ENCODE results near the gene BASP1. TPM values are rescaled to one million over a fixed set of nuclear protein-coding genes. Genes with fewer than 3 reads are reported as not detected.

The BASP1 gene
- total RNA-seq, 1 experiment from 2014 or later, result not detected

DNA sequence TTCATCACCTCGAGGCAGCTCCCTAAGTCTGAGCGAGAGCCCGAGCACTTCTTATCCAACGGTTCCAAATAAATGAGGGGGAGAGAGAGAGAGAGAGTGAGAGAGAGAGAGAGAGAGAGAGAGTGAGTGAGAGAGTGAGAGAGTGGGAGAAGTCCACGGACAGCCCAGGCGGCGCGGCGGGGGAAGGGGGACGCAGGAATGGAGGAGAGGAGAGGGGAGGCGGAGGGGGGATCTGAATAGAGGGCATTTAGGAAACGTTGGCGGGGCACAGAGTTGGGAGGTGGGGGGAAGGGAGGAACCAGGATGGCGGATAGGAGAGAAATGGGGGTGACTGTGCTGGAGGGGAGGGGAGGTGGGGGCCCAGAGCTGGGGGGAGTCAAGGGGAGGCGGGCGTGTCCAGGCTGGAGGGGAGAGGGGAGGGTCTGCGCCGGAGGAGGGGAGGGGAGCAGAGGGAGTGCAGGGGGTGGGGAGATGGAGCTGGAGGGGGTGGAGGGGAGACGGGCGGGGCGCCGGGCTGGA lies 398 bp upstream of the BASP1 start:
- H3K4me3 Mint-ChIP-seq (ENCODE audit: low read depth, unreplicated experiment), result no peak overlapping the region
- TF ChIP-seq, protein P1, sequence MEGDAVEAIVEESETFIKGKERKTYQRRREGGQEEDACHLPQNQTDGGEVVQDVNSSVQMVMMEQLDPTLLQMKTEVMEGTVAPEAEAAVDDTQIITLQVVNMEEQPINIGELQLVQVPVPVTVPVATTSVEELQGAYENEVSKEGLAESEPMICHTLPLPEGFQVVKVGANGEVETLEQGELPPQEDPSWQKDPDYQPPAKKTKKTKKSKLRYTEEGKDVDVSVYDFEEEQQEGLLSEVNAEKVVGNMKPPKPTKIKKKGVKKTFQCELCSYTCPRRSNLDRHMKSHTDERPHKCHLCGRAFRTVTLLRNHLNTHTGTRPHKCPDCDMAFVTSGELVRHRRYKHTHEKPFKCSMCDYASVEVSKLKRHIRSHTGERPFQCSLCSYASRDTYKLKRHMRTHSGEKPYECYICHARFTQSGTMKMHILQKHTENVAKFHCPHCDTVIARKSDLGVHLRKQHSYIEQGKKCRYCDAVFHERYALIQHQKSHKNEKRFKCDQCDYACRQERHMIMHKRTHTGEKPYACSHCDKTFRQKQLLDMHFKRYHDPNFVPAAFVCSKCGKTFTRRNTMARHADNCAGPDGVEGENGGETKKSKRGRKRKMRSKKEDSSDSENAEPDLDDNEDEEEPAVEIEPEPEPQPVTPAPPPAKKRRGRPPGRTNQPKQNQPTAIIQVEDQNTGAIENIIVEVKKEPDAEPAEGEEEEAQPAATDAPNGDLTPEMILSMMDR (IDR thresholded peaks at IDR 0.05; ENCODE audit: unreplicated experiment), result no peak
- intact Hi-C loops (cut with micrococcal nuclease; ENCODE audit: unreplicated experiment), result loop anchor here (1.0 to 2.0 kb wide), 3 partner anchors 1065 to 1098 kb away; no protein-coding TSS in a partner anchor
- BruUV-seq (replicated peaks), result no TSS peak
- CTCF ChIA-PET, result interaction anchor here (0.6 to 2.4 kb wide), 4 partner anchors 14 to 1836 kb away, joined by 3 to 13 read pairs (median 5); no protein-coding TSS in a partner anchor
- no peaks in the 10 kb centered on the region for H3K9me3 Mint-ChIP-seq (ENCODE audit: low read depth, unreplicated experiment)
- H3K27ac Mint-ChIP-seq (ENCODE audit: unreplicated experiment), result no peak overlapping the region
- DNase-seq, result no peak
- peaks cover 21% of the 10 kb centered on the region for H3K27me3 Mint-ChIP-seq (ENCODE audit: unreplicated experiment)
- H3K4me1 Mint-ChIP-seq (ENCODE audit: low read depth, unreplicated experiment), result no peaks in the 10 kb centered on the region
- no peaks in the 10 kb centered on the region for H3K36me3 Mint-ChIP-seq (ENCODE audit: insufficient read depth, unreplicated experiment)

DNA sequence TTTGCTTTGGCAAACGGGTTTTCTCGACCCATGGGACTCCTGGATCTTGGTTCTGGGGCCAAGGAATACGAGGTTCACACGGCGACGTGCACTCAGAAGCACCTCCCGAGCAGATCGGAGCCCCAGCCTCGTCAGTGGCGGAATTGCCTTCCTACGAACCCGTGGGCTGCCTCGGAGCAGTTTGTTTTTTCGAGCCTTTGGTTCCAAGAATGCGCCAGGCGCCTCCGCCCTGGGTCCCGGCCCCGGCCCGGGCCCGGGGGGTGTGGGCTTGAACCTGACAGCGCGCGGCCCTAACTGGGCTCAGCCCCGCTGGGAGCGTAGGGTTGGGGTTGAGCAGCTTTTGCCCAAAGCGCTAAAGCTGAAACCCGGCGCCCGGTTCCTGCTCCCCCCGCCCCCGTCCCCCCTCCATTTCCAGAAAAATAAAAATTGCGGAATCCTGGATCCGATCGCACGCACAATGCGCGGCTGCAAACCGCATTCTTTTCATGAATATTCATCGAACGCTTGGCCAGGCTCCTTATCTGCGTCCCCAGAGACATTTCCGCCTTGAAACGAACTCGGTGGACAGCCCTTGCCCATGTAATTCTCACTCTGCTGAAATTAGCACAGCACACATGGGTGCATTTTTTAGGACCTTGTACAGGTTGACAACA lies 1.0 kb downstream of the BASP1 start:
- Mint-ChIP-seq H3K4me3 (ENCODE audit: low read depth, unreplicated experiment) (no peak overlapping the region), H3K9me3 (ENCODE audit: low read depth, unreplicated experiment) (no peaks in the 10 kb centered on the region), H3K4me1 (ENCODE audit: low read depth, unreplicated experiment) (no peaks in the 10 kb centered on the region), H3K27me3 (ENCODE audit: unreplicated experiment) (peaks cover 30% of the 10 kb centered on the region), H3K36me3 (ENCODE audit: insufficient read depth, unreplicated experiment) (no peaks in the 10 kb centered on the region), H3K27ac (ENCODE audit: unreplicated experiment) (no peak overlapping the region)
- TF ChIP-seq, protein P1 (IDR thresholded peaks at IDR 0.05; ENCODE audit: unreplicated experiment), result no peak
- no TSS peak for BruUV-seq (replicated peaks)
- CTCF ChIA-PET, result no interaction called here
- DNase-seq, result no peak
- intact Hi-C loops (cut with micrococcal nuclease; ENCODE audit: unreplicated experiment), result no loop called here

DNA sequence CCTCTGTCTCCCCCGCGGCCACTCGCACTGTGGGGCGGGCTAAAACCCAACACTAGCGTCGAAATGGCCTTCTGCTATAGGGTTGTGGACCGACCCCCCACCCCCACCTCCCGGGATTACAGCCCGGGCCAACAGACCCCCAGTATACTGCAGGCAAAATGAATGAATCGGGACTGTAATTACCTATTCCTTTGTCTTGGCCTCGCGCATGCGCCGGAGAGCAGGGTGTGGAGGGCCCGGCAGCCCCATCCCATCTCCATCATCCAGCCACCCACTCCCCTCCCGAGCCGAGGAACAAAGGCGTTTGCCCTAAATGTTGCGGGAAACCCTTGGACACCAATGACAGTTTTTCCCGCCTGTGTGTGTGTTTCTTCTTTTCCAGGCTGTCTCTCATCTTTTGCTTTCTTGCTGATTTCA lies 1.6 kb downstream of the BASP1 start:
- H3K36me3 Mint-ChIP-seq (ENCODE audit: insufficient read depth, unreplicated experiment), result no peaks in the 10 kb centered on the region
- no peak overlapping the region for H3K4me3 Mint-ChIP-seq (ENCODE audit: low read depth, unreplicated experiment)
- CTCF ChIA-PET, result no interaction called here
- H3K9me3 Mint-ChIP-seq (ENCODE audit: low read depth, unreplicated experiment), result no peaks in the 10 kb centered on the region
- no peak for DNase-seq
- BruUV-seq (replicated peaks), result no TSS peak
- intact Hi-C loops (cut with micrococcal nuclease; ENCODE audit: unreplicated experiment), result no loop called here
- peaks cover 35% of the 10 kb centered on the region for H3K27me3 Mint-ChIP-seq (ENCODE audit: unreplicated experiment)
- no peaks in the 10 kb centered on the region for H3K4me1 Mint-ChIP-seq (ENCODE audit: low read depth, unreplicated experiment)
- TF ChIP-seq, protein P1 (IDR thresholded peaks at IDR 0.05; ENCODE audit: unreplicated experiment), result no peak
- no peak overlapping the region for H3K27ac Mint-ChIP-seq (ENCODE audit: unreplicated experiment)

DNA sequence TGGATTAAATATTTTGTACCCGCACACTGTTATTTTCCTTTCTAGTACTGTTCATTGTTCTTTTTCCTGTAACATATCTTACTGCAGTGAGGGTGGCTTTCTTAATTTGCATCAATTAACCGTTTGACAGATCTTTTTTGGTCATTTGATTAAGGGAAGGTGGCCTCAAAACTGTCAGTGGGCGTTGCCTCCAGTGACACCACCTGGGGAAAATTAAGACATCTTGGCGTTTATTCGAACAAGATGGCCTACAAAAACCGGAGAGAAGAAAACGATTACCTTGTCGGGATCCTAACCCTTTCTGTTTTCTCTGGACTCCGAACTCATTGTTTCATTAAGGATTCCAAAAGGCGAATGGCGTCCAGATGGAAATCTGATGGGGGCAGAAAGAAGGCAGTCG lies 2.0 kb downstream of the BASP1 start:
- Mint-ChIP-seq H3K27ac (ENCODE audit: unreplicated experiment) (no peak overlapping the region), H3K4me1 (ENCODE audit: low read depth, unreplicated experiment) (no peaks in the 10 kb centered on the region), H3K9me3 (ENCODE audit: low read depth, unreplicated experiment) (no peaks in the 10 kb centered on the region), H3K4me3 (ENCODE audit: low read depth, unreplicated experiment) (no peak overlapping the region), H3K36me3 (ENCODE audit: insufficient read depth, unreplicated experiment) (no peaks in the 10 kb centered on the region), H3K27me3 (ENCODE audit: unreplicated experiment) (peaks cover 40% of the 10 kb centered on the region)
- no TSS peak for BruUV-seq (replicated peaks)
- intact Hi-C loops (cut with micrococcal nuclease; ENCODE audit: unreplicated experiment), result no loop called here
- CTCF ChIA-PET, result no interaction called here
- no peak for DNase-seq
- TF ChIP-seq, protein P1 (IDR thresholded peaks at IDR 0.05; ENCODE audit: unreplicated experiment), result no peak
